Measurements from ENCODE around the gene NFKB2.
A peak's percentile ranks its signal among the peaks of the same experiment; 100 is the strongest.

Gene NFKB2

DNA sequence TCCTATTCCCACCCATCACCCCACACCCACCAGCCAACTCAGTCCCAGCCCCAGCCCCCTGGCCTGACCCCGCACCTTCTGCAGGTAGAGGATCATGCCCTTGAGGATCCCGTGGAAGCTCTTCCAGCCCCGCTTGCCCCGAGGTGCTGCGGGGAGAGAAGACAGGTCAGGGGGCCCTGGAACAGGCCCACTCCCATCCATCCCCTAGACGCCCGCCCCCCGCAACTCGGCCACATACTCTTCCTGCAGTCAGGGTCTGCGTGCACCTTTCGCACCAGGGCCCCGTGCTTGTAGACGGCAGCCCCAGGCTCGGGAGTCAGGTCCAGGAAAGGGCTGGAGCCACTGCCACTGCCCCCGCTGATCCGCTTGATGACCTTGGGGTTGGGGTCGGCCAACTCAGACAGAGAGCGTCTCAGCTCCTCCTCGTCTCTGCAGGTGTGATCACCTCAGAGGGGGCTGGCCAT, 9.6 kb downstream of the NFKB2 start:
- TF ChIP-seq, protein P1, sequence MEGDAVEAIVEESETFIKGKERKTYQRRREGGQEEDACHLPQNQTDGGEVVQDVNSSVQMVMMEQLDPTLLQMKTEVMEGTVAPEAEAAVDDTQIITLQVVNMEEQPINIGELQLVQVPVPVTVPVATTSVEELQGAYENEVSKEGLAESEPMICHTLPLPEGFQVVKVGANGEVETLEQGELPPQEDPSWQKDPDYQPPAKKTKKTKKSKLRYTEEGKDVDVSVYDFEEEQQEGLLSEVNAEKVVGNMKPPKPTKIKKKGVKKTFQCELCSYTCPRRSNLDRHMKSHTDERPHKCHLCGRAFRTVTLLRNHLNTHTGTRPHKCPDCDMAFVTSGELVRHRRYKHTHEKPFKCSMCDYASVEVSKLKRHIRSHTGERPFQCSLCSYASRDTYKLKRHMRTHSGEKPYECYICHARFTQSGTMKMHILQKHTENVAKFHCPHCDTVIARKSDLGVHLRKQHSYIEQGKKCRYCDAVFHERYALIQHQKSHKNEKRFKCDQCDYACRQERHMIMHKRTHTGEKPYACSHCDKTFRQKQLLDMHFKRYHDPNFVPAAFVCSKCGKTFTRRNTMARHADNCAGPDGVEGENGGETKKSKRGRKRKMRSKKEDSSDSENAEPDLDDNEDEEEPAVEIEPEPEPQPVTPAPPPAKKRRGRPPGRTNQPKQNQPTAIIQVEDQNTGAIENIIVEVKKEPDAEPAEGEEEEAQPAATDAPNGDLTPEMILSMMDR (IDR thresholded peaks at IDR 0.05; ENCODE audit: extremely low read depth, missing control alignments), result no peak
- no peak for DNase-seq (ENCODE audit: low spot score)

DNA sequence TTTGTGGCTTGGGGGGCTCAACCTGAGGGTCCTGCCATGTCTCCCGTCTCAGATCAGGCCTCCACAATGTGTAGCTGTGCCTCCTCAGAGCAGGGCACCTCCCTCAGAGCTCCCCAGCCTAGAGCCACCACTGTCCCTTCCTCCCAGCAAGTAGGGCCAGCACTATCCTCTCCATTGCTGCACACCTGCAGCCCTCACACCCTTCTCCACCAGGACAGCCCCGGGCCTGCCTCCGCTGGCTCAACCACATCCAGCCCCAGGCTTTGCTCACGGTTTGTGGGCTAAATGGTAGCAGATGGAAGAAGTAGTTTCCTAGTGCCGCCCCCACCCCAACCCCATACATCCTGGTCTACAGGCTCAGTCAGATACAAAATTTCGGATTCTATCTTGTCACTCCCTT, 10.1 kb downstream of the NFKB2 start:
- TF ChIP-seq, protein P1 (IDR thresholded peaks at IDR 0.05; ENCODE audit: extremely low read depth, missing control alignments), result no peak
- DNase-seq (ENCODE audit: low spot score), result no peak

DNA sequence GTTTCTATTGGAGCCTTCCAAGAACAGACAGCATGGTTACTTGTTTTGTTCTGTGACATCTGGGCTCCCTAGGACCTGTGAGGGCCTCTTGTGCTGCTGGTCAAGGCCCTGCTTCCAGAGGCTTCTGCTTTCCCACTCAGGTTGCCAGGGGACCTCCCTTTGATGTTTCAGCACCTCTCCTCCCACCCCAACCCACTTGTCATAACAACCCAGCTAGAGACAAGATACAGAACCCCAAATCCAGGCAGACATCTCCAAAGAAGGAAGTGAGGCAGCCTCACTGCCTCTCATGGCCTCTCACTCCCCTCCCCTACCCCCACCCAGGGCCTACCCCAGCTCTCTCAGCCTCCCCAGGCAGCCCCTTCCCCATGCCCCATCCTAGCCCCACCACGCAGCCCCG, 11.3 kb downstream of the NFKB2 start:
- peak; percentile 38 for DNase-seq (ENCODE audit: low spot score)
- TF ChIP-seq, protein P1 (IDR thresholded peaks at IDR 0.05; ENCODE audit: extremely low read depth, missing control alignments), result no peak

DNA sequence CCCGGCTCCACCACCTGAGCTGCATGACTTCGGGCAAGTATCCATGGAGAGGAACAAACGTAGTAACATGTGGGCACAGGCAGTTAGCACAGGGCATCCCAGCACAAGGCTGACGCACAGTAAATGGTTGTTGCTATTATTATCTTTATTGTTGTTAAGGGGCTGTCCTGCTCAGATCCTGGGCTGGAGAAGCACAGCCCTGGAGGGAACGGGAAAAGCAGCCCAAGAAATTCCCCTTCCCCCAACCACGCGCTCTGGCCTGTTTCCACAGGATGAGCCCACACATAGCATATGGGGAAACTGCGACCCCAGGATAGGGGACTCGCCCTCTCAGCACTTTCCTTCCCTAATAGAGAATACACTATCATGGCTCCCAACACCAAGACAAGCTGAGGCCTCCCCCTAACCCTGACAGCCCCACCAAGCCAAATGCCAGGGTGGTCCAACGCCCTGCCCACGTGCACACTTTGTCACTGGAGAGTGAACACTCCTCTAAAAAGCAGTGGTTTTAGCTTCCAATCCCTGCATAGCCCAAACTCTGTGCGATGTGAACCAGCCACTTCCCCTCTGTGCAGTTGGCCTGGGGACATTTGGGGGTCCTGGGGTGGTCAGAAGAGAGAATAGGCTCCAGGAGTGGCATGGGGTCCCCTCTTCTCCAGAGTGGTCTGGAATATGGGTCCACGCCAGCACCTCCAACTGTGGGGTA, 12.1 kb downstream of the NFKB2 start:
- TF ChIP-seq, protein P1 (IDR thresholded peaks at IDR 0.05; ENCODE audit: extremely low read depth, missing control alignments), result no peak
- peak; percentile 22 for DNase-seq (ENCODE audit: low spot score)

DNA sequence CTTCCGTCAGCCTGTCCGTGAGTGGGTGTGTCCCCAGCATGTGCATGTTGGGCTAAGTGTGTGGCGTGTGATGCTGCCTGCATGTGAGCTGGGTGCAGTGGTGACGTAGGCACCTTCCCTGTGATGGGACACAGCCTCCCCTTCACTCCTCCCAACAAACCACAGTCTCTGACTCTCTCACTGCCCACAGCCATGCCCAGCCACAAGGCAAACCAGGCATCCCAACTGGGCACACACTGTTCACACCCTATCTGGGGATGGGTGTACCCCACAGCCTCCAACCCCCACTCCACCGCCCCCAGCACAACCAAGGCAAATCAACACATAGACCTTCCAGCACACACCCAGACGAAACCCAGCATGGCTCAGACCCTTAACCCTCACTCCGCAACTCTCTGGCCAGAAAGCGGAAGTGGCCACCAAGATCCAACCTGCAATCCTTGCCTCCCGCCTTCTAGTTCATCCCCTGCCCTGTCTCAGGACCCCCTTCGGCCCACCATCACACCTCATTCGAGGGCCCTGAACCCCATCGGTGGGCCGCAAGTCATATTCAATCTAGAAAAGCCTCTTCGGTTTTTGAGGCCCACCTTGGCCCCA, 12.7 kb downstream of the NFKB2 start:
- DNase-seq (ENCODE audit: low spot score), result peak; percentile 22
- TF ChIP-seq, protein P1 (IDR thresholded peaks at IDR 0.05; ENCODE audit: extremely low read depth, missing control alignments), result no peak

DNA sequence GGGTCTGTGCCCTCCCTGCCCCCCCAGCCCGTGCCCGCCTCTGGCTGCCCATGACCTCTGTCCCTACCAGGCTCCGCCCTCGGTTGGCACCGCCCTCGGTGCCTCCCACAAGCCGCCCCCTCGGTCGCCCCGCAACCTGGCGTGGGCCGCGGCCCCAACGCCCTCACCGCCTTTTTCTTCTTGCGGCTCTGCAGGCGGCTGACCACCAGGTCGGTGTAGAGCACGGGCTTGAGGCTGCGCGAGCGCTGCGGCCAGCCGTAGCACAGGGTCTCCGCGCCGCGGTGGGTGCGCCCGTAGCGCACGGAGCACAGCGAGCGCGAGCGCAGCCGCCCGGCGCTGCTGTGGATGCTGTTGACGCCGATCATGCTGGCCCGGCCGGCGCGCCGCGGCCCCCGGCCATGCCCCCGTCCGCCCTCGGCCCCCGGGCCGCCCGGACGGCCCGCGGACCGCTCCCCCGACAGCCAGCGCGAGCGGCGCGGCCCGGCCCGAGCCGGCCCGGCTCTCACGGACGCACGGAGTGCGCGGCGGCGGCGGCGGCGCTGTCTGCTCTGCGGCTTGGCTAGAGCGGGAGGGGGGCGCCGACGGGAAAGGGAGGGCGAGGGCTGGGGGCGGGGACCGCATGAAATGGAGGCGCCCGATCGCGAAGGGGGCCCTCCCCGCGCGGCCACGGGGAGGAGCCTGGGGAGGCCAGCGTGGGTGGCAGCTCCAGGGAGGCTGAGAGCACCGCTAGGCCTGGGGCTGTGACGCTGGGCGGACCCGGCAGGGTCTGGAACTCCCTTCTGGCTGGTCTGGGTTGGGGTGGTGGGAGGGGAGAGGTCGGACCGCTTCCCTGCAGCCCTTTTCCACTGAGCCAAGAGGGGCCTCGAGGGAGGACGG, 13.5 kb downstream of the NFKB2 start:
- TF ChIP-seq, protein P1 (IDR thresholded peaks at IDR 0.05; ENCODE audit: extremely low read depth, missing control alignments), result no peak
- peak; percentile 81 for DNase-seq (ENCODE audit: low spot score)
